ENCODE measurements around the gene FNDC3A. TPM values are rescaled to one million over a fixed set of nuclear protein-coding genes. Genes with fewer than 3 reads are reported as not detected.

FNDC3A gene
- total RNA-seq (2011; cell fraction: chromatin; rRNA removed; ENCODE audit: low replicate concordance): 25.8 and 55.1 TPM in 2 replicates
- total RNA-seq (2011; cell fraction: nucleolus; rRNA removed): 9.5 and 12.5 TPM in 2 replicates
- 21.5 and 32.2 TPM in 2 replicates for total RNA-seq (2011; cell fraction: nucleoplasm; rRNA removed)
- total RNA-seq (2014; rRNA removed): 8.3 TPM in 2 replicates
- total RNA-seq (2014; rRNA removed; fragmentation: Illumina TruSeq; extraction: Trizol): 17.0 and 19.1 TPM in 2 replicates
- 18.2 and 21.4 TPM in 2 replicates for total RNA-seq (2015; rRNA removed; fragmentation: Illumina TruSeq; extraction: Trizol)
- total RNA-seq (2021): 13.5 TPM in 2 replicates
- 18.9 and 22.0 TPM in 2 replicates for polyA plus RNA-seq (2011; rRNA removed)
- polyA plus RNA-seq (2011; cell fraction: cytosol; rRNA removed): 7.2 and 12.3 TPM in 2 replicates
- polyA plus RNA-seq (2011; cell fraction: nucleus; rRNA removed): 17.2 and 24.4 TPM in 2 replicates
- polyA plus RNA-seq (2012): 9.7 and 17.6 TPM in 2 replicates
- polyA plus RNA-seq (2014; fragmentation: Illumina TruSeq; extraction: Trizol): 12.6 and 16.7 TPM in 2 replicates
- polyA plus RNA-seq (2014; fragmentation: Nextera tagmentation; extraction: Ambion mirVana): 1 to 10 TPM; 4.1 to 5.9 TPM
- polyA plus RNA-seq (2014; rRNA removed): 10.4 and 11.2 TPM in 2 replicates
- 44.8 and 45.6 TPM in 2 replicates for polyA minus RNA-seq (2011; rRNA and poly(A)+ RNA removed)
- 9.2 and 11.3 TPM in 2 replicates for polyA minus RNA-seq (2011; cell fraction: cytosol; rRNA and poly(A)+ RNA removed)
- 15.2 and 27.9 TPM in 2 replicates for polyA minus RNA-seq (2011; cell fraction: nucleus; rRNA and poly(A)+ RNA removed)
- percentile 70 among the genes with signal in this experiment for Bru-seq, nascent RNA
- BruChase-seq, experiment 1, labeled RNA remaining after a 2-hour chase: percentile 80 among the genes with signal in this experiment
- percentile 79 among the genes with signal in this experiment for BruChase-seq, experiment 2, labeled RNA remaining after a 6-hour chase
- long read RNA-seq, experiment 1, full-length matches to known transcripts: 17 of 33 reads
- long read RNA-seq, experiment 1, partial matches to known transcripts: 9 of 33 reads
- long read RNA-seq, experiment 1, other reads (novel, unspliced or antisense): 7 of 33 reads
- long read RNA-seq, experiment 2, partial matches to known transcripts: 1 of 7 reads
- long read RNA-seq, experiment 2, other reads (novel, unspliced or antisense): 6 of 7 reads
- long read RNA-seq, experiment 3, partial matches to known transcripts: 0 of 1 reads
- long read RNA-seq, experiment 3, other reads (novel, unspliced or antisense): 1 of 1 reads

GRCh38 chr13:48975856-48976575 is at the start of gene FNDC3A:
FNDC3A (plus strand) TSS chr13:48975912; CDS start chr13:49006191, 30,279 bp downstream.
- WGBS (ENCODE audit: insufficient coverage, low coverage, missing lambda C conversion rate): 0% methylated on average over 17 of the region's 86 CpGs
- no peak for FAIRE-seq
- peak; percentile 46 for TF ChIP-seq L3MBTL2 (IDR thresholded peaks at IDR 0.05)
- TF ChIP-seq, protein P1, sequence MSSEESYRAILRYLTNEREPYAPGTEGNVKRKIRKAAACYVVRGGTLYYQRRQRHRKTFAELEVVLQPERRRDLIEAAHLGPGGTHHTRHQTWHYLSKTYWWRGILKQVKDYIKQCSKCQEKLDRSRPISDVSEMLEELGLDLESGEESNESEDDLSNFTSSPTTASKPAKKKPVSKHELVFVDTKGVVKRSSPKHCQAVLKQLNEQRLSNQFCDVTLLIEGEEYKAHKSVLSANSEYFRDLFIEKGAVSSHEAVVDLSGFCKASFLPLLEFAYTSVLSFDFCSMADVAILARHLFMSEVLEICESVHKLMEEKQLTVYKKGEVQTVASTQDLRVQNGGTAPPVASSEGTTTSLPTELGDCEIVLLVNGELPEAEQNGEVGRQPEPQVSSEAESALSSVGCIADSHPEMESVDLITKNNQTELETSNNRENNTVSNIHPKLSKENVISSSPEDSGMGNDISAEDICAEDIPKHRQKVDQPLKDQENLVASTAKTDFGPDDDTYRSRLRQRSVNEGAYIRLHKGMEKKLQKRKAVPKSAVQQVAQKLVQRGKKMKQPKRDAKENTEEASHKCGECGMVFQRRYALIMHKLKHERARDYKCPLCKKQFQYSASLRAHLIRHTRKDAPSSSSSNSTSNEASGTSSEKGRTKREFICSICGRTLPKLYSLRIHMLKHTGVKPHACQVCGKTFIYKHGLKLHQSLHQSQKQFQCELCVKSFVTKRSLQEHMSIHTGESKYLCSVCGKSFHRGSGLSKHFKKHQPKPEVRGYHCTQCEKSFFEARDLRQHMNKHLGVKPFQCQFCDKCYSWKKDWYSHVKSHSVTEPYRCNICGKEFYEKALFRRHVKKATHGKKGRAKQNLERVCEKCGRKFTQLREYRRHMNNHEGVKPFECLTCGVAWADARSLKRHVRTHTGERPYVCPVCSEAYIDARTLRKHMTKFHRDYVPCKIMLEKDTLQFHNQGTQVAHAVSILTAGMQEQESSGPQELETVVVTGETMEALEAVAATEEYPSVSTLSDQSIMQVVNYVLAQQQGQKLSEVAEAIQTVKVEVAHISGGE (CRISPR knock-in tag; IDR thresholded peaks at IDR 0.05): 0 out of 6 replicates have a peak, but pooled peaks of 1 of the 3 experiments have one; percentile 60
- no peak for TF ChIP-seq ZNF512 (tag; IDR thresholded peaks at IDR 0.05)
- peak; percentile 31; the same call in 1 of the 2 replicates for TF ChIP-seq NBN (IDR thresholded peaks at IDR 0.05; ENCODE audit: low read depth)
- no peak for TF ChIP-seq MTA2 (IDR thresholded peaks at IDR 0.05; ENCODE audit: low read depth)
- no peak for TF ChIP-seq JUN (IDR thresholded peaks at IDR 0.05; ENCODE audit: borderline replicate concordance, low read depth, low read length)
- 0 out of 2 replicates have a peak, but pooled peaks have one; percentile 42 for TF ChIP-seq JUN (CRISPR knock-in tag; IDR thresholded peaks at IDR 0.05; ENCODE audit: borderline replicate concordance)
- TF ChIP-seq POLR2AphosphoS5 (IDR thresholded peaks at IDR 0.05; ENCODE audit: control insufficient read depth, insufficient read depth, low read depth, low read length): peak; percentile 42

More at GRCh38 chr13:48975856-48976575, at the start of gene FNDC3A:
- intact Hi-C loops (cut with micrococcal nuclease): loop anchor here (5.0 kb wide), 1 partner anchor 86 kb away; no protein-coding TSS in a partner anchor
- Histone ChIP-seq H3K4me3 (peak within 1 kb of the TSS; percentile 68), H2AFZ (ENCODE audit: low read depth, low read length) (peak within 1 kb of the TSS; percentile 96), H4K20me1 (replicated peaks; ENCODE audit: control insufficient read depth, insufficient read depth, low read length) (no peaks in the 10 kb centered on the region), H3K9me1 (ENCODE audit: control insufficient read depth, insufficient read depth, low read length) (no peaks in the 10 kb centered on the region), H3K27ac (ENCODE audit: extremely low read depth, low read depth, low read length) (peak within 1 kb of the TSS; percentile 95), H3K9ac (ENCODE audit: insufficient read depth in 1 of 2, low read depth in 2 of 2, low read length in 2 of 2) (peak within 1 kb of the TSS; percentile 87 to 98), H3K79me2 (ENCODE audit: control insufficient read depth, insufficient read depth, low read length) (peaks cover 46% of the 10 kb centered on the region), H3K4me1 (replicated peaks in 1 of 2; ENCODE audit: control insufficient read depth in 2 of 2, insufficient read depth in 2 of 2, low read length in 2 of 2) (peaks cover 4 to 8% of the 10 kb centered on the region in 2 experiments; a peak in 2 of 5 replicates), H3K27me3 (ENCODE audit: control insufficient read depth in 2 of 2, insufficient read depth in 2 of 2, low read length in 2 of 2) (no peaks in the 10 kb centered on the region), H3K9me3 (replicated peaks; ENCODE audit: control insufficient read depth, insufficient read depth, low read depth, low read length) (peaks cover 8% of the 10 kb centered on the region; the same call in 1 of the 2 replicates), H3K36me3 (ENCODE audit: control insufficient read depth, insufficient read depth, low read length) (no peaks in the 10 kb centered on the region; the same call in 2 of the 3 replicates), H3K4me2 (ENCODE audit: insufficient read depth, low read length) (peak within 1 kb of the TSS; percentile 81)
- peak; percentile 71 to 85 (median 77) for DNase-seq (ENCODE audit: extremely low read depth in 1 of 4, low spot score in 3 of 4)
- BruUV-seq (replicated peaks): no TSS peak
- ATAC-seq: peak; percentile 89
- ChIA-PET POLR2A (interaction anchor here (0.6 to 1.9 kb wide), 5 partner anchors 10 to 274 kb away, joined by 3 to 4 read pairs (median 4); no protein-coding TSS in a partner anchor), CTCF (ENCODE audit: low intra/inter-chr PET ratio) (interaction anchor here (0.7 kb wide), 1 partner anchor 157 kb away, joined by 3 read pairs; no protein-coding TSS in a partner anchor)
- in situ Hi-C loops (cut with MboI): no loop called here
